NCI-H2107 treated with DMSO at 0.1 percent for 48 hours (cell line): Measurements from ENCODE around the gene PAPPA.

Source experiments
- DNase-seq: peaks from one replicate; lab custom pipeline; 2025; ENCODE audit not compliant: unreplicated experiment; lab: John Stamatoyannopoulos, UW

PAPPA gene

GRCh38 chr9:116213693-116214047, 60.1 kb downstream of the PAPPA start:
- DNase-seq: no peak

- no peak for DNase-seq
Observed at GRCh38 chr9:116218399-116218798, 64.8 kb downstream of the PAPPA start.

DNA sequence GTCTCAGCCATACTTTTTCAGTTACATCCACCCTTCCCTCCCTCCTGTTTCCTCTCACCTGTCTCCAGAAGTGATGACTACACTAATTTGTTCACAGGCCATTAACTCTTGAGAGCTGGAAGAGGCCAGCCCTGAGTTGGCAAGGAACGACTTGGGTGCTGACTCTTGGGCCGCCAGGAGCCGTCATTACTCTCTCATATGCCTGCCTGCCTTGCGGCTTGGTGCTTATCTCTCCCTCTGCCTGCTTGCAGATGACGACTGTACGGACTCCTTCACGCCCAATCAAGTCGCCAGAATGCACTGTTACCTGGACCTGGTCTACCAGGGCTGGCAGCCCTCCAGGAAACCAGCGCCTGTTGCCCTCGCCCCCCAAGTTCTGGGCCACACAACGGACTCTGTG, 66.1 kb downstream of the PAPPA start:
- peak; percentile 15 for DNase-seq

- DNase-seq: no peak
Observed at GRCh38 chr9:116223926-116224325, 70.3 kb downstream of the PAPPA start.

DNA sequence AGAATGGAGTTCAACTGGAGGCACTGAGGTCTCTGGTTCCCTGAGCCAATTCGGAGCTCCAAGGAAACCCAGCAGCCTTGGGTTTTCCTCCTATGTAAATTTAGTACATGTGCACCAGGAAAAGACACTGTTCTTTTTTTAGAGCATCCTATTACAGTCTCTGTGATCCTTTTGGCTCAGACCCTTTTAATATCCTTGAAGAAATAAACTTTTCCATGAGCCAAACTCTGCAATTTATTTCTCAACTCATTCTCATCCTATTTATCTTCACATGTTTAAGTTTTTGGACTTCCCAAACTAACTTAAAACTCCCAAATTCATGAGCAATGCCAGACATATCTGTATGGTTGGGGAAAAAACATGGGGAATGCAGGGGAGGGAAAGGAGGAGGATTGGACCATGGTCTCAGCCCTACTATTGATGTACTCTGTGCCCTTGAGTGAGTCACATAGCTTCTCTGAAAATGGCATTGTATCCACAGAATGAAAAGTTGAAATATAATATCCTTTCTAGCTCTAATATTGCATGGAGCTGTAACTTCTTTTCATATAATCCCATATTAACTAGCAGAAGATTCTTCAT, 76.6 kb downstream of the PAPPA start:
- no peak for DNase-seq

GRCh38 chr9:116232424-116233159, 79.0 kb downstream of the PAPPA start:
- no peak for DNase-seq

DNA sequence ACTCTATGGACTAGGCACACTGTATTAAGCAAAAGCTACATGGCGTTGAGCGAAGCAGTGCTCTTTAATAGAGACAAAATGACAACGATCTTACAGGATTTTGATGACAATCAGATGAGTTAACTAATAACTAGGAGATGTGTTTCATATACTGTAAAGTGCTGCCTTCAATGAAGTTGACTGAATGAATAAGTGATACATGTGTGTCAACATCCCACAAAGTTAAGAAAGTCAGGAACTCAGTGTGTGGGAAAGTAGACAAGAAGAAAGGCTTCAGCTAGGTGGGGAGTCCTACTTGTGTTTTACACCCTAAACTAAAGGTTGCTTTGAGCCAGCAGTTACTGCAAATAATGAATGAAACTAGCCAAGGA, 79.6 kb downstream of the PAPPA start:
- no peak for DNase-seq

DNA sequence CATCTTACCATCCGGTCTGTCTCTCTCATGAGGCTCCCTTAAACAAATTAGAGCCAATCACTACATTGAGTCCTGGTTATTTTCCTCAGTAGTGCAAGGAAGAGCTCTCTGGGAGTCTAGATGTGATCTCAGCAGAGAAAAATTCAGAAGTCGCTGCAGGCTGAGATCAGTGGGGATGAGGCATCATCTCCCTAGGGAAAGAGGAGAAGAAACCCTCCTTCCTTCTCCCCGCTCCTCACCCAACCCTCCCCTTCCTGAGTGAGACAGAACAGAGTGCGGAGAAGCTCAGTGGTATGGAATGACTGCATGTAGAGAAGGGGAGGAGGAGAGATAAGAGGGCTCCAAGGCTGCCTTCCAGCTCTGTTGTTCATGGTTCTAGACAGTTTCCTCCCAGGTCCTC, 80.5 kb downstream of the PAPPA start:
- DNase-seq: no peak

GRCh38 chr9:116236979-116237378, 83.4 kb downstream of the PAPPA start:
- DNase-seq: no peak

DNA sequence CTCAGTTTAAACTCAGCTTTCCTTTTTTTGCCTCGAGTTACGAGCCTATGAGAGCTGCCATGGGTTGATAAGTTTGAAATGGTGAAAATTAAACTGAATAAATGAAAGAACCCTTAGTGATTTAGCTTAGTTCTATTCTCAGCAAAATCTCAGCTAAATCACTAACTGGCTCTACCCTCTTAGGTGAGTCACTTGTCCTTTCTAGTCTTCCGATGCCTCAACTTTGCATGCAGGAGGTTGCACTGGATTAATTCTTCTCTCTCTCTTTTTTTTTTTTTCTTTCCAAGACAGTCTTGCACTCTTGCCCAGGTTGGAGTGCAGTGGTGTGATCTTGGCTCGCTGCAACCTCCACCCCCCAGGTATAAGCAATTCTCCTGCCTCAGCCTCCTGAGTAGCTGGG, 83.9 kb downstream of the PAPPA start:
- no peak for DNase-seq

DNA sequence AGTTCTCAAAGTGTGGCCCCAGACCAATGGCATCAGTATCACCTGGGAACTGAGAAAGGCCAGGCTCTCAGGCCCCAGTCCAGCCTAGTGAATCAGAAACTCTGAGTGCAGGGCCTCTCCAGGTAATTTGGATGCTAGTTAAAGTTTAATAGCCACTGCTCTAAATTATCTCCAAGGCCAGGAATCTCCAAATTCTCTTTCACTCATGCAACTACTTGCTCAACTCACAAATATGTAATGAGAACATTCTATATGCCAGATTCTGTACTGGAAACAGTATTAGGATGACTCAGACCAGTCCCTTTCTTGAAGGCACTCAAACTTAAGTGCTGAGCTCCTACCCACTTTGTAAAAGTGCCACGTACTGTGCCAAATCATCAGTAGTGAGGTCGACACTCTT, 84.6 kb downstream of the PAPPA start:
- DNase-seq: no peak

- no peak for DNase-seq
Observed at GRCh38 chr9:116238776-116239340, 85.3 kb downstream of the PAPPA start.

DNA sequence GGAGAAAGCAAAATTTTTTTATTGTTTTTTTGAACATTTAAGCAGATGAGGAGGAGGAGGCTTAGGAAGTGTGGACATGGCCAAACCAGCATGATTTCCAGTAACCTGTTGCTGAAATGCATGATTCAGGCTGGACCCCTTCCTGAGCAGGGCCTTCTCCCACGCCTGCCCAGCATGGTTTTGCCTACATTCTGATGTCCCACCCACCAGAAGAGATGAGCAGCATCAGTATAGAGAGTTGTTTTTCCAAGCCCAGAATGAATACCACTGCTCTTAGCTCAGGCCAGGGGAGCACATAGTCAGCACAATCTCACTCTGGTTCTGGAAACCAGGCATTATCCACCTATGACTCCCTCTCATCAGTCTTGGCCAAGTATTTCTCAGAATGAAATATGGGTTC, 90.1 kb downstream of the PAPPA start:
- DNase-seq: no peak

DNA sequence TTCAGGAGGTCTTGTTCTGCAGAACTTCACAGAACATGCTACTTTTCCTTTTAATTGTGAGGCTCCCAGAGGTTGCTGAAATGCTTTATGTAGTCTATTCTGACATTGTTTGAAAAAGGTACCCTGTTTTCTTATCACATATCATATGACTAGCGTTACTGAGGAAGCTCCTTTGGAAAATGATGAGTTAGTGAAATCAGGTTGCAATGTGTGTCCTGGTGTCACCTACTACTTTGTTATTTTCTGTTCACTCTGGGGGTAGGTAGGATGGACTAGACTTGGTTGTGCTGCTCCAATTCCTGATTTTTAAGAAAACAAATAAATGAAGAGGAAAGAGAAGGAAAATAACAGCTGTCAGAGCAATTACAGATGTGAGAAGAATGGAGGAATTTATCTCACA, 93.7 kb downstream of the PAPPA start:
- DNase-seq: no peak

DNA sequence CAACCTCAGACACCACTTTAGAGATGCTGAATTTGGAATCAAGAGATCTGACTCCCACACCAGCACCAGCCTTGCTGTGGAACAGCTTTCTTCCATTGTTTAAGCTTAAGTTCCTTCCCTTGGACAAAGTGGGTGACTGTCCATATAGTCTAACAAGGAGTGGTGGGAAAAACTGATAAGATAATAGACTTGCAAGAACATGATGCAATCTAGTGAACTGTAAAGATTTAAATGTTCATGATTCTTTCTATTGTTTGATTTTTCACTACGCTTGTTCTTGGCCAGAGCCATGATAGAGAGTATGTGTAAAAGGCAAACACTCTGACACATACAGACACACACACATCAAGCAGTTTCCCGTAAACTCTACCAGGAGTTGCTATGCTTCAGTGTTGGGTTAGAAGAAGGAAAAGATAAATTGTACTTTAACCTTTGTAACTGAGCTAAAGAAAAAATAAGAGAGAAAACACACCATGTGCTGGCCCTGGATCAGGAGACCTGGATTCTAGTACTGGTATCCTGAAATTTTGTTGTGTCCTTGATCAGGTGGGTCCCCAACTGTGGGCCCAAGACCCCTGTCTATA, 94.3 kb downstream of the PAPPA start:
- no peak for DNase-seq

GRCh38 chr9:116250891-116251290, 97.3 kb downstream of the PAPPA start:
- no peak for DNase-seq

DNA sequence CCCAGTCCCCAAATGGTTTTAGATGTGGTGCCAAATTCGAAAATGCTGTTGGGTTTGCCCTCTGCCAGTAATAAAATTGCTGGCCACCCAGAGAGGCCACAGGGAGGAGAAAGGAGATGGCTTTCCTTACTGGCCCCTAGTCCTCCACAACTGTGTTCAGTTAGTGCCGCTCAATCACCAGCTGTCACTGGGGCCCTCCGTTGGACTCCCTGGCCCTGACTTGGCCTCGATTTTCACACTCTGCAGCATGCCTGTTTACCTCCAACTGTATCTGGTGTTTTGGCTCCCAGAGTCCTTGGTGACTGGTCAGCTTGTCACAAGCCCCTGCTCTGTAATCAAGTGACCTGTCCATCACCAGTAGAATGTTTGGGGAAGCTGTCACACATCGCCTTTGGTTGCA, 97.8 kb downstream of the PAPPA start:
- no peak for DNase-seq

GRCh38 chr9:116260531-116260930, 106.9 kb downstream of the PAPPA start:
- DNase-seq: no peak

DNA sequence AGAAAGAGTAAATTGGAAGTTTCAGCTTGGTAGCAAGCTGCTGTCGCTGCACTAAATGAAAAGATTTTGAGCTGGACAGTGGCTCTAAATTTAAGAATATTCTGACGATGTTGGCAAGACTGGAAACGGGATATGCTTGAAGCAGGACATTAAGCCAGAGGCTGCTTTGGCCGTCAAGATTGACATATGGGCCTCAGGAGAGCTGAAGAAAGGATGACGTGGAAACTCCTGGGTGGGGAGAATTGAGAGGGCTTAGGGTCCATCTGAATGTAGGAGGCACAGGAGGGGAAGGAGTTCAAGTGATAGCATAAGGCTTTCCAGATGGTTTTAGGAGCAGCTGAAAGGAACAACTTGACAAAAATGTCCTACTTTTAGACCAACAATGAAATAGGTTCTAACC, 108.9 kb downstream of the PAPPA start:
- DNase-seq: no peak

DNA sequence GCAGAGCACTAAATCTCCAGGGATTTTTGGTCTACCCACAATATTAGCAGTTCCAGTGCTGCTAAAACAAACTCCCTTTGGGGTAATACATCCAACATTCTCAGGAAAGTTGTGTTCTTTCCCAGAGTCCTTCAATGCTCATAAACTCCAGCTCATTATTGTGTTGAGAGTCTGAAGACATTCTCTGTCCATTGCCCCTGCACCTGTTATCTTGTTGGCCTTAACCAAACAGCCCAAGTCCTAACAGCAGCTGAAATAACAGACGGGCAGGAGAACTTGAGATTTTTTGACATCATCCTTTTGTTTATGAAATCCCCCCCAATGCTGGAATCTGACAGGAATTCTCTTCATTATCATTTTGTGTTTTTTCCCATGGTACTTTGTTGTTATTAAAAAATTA, 110.8 kb downstream of the PAPPA start:
- no peak for DNase-seq

GRCh38 chr9:116267021-116267420, 113.4 kb downstream of the PAPPA start:
- DNase-seq: no peak

DNA sequence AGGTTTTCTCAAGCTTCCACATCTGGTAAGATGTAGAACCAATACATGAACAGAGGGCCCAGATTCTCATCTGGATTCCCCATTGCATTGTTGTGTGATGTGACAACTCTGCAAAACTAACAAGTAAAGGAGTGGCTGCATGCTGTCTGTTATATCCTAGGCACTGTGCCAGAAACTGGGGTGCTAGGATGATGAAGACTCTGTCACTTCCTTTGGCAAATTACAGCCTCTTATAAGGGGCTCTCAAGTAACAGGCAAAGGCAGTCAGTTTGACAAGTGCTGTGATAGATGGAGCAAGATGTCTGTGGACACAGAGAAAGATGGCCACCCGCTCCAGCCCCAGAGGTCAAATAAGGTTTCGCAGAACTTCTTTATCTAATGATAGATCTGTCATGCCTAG, 115.7 kb downstream of the PAPPA start:
- DNase-seq: no peak

GRCh38 chr9:116270546-116270945, 117.0 kb downstream of the PAPPA start:
- DNase-seq: no peak
